GM21717 (cell line): ENCODE measurements around the gene NUCB1.
A peak's percentile ranks its signal among the peaks of the same experiment; 100 is the strongest.
"Not testable (repeated sequence)": the region's sequence is repeated elsewhere in the genome, so short reads cannot be mapped to it uniquely, and the experiment has no call there.

Source experiments
- ATAC-seq: cut with Tn5 transposase; IDR thresholded peaks from one replicate; pipeline ENCODE4 v1.9.1; 2021; ENCODE audit warnings: mild to moderate bottlenecking, moderate library complexity; ENCODE audit not compliant: unreplicated experiment

The NUCB1 gene

DNA sequence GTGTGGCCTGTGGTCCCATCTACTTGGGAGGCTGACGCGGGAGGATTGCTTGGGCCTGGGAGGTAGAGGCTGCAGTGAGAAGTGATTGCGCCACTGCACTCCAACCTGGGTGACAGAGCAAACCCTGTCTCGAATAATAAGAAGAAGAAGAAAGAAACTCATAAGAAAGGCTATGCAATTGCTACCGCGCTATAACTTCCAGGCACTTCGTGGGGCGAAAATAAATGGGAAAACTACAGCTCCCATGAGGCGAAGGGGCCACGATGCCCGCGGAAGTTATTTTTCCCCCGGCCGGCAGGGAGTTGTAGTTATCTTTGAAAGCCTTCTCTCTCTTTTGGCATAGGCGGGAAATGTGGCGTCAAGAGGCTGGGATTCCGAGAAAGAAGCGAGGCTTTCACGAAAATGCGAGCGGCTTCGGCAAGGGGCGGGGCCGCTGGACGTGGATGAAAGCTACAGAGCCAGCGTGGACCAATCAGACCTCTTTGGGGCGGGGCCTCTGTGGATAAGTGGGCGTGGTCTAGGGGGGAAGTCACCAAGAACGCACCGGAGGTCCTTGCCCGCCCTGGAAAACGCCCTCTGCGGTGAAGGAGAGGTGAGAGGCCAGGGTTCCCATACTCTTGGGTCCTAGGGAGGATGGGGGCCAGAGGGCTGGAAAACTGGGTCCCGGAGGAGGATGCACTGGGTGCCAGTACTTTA, at the start of gene NUCB1:
TSS of gene NUCB1 (plus strand) at position 532 of the 696 bp plus-strand sequence. CDS start 485 bp downstream, outside the sequence.
- peak; percentile 70 for ATAC-seq

- ATAC-seq, result no peak
Observed at GRCh38 chr19:48852292-48852691, 47.8 kb upstream of the NUCB1 start.

DNA sequence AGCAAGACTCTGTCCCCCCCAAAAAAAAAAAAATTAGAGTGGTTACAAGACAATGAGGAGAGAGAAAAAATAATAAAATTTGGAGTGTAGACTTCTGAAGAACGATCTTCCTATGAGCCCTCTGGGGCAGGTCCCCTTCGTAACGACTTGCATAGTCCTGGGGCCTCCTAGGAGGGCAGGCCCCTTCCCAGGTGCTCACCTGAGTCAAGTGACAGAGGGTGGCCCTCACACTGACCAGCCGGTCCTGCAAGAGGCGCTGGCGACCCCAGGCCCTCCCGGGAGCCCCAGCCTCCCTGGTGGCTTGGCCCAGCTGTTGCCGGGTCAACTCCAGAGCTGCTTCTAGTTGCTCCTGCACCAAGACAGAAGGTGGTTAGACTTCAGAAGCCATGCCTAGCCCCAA, 46.6 kb upstream of the NUCB1 start:
- ATAC-seq, result no peak

DNA sequence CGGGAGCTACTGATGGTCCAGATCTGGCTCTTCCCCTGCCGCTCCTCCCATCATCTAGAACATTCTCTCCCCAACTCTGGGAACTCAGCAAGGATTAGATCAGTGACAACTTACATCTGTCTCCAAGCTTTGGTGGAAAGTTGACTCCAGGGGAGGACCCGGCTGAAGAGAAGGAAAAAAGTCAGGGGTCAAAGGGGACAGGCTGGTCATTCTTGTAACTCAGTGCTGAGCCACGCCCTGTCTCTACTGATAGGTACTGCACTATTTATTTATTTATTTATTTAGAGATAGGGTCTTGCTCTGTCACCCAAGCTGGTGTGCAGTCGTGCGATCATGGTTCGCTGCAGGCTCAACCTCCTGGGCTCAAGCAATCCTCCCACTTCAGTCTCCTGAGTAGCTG, 46.0 kb upstream of the NUCB1 start:
- ATAC-seq, result no peak

- no peak for ATAC-seq
Observed at GRCh38 chr19:48856921-48857320, 43.2 kb upstream of the NUCB1 start.

DNA sequence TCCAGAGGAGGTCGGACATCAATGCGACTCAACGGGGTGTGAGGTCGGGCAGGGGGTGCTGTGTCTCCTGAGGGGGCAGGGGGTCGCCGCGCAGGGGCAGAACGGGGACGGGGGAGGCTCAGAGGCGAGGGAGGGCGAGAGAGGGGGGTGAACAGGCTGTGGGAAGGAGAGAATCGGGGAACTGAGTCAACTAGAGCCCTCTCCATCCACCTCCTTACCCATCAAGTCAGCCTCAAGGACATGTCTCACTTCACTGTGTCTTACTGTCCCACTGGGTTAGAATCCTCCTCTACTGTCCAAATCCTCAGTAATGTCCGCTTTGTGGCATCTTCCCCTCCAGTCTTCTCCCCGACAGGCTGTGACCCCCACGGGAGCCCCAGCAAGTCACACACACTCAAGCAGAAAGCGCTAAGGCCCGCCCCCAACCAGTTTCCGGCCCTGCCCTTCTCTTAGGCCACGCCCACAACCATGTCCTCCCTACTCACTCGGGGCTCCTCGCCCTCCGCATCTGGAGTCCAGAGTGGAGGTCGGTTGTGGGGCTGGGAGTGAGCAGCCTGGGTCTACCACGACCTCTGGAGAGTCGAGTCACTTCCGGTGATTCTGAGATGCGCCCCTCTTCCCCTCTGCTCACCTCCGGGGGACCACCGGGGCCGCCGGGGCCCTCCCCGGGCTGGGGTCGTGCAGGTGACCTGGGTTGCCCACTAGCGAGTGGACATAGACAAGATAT, 41.0 kb upstream of the NUCB1 start:
- no peak for ATAC-seq

GRCh38 chr19:48859711-48860572, 40.2 kb upstream of the NUCB1 start:
- no peak for ATAC-seq

GRCh38 chr19:48861313-48861712, 38.8 kb upstream of the NUCB1 start:
- no peak for ATAC-seq

DNA sequence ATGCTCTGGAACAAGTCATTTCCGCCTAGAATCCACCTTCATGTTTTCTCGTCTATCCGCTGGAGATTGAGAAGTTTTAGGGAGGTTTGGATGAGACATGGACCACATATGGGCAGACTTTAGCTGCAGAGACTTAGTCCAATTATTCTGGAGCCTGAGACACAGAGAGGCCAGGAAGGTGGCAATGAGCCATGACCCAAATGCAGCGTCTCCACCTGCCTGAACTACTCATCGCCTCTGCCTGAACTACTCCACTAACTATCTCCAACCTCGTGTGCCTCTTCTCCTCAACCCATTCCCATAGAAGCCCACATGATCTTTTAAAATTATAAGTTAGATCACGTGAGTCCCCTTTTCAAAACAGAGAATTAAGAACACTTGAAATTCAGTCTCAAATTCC, 37.3 kb upstream of the NUCB1 start:
- no peak for ATAC-seq

DNA sequence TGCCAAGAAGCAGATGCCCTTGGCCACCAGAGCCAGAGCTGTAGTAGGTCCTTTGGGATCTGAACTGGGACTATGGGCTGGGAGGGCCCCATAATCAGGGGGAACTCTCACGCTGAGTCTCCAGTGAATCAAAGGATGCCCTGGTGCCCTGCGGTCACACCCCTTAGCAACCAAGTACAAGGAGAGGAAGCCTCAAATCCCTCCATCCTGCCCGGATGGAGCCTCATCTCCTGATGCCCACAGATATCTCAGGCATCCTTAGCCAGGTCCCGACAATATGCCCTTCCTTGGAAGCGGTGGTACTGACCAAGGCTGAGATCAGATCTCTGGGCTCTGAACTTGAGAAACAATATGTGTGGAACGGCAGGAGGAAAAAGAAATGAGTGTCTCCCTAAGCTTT, 33.4 kb upstream of the NUCB1 start:
- no peak for ATAC-seq

DNA sequence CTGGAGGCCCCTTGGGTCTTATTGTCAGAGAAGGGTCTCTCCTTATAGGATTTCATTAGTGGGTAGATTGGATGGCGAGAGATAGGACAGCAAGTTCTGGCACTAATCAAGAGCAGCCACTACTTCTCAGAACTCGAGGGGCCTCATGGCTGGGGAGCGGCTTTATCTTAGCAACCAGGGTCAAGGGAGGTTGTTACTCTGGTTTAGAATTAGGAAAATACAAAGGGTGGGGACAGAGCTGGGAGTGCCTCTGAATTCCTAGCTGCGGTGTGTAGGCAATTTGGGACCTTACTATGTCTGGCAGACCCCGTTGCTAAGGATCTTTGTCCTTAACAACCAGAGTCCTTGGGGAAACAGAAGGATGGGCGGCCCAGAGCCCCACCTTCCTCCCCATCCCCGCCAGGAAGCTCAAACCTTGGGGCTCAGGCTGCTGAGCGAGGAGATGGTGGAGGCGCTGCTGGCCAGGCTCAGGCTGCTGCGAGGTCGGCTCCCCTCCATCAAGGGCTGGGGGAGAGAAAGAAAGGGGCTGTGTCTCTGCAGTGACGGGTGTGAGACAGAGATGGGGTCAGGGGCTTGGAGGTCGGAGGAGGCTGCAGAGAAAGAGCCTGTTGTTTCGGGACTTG, 32.9 kb upstream of the NUCB1 start:
- ATAC-seq, result no peak

DNA sequence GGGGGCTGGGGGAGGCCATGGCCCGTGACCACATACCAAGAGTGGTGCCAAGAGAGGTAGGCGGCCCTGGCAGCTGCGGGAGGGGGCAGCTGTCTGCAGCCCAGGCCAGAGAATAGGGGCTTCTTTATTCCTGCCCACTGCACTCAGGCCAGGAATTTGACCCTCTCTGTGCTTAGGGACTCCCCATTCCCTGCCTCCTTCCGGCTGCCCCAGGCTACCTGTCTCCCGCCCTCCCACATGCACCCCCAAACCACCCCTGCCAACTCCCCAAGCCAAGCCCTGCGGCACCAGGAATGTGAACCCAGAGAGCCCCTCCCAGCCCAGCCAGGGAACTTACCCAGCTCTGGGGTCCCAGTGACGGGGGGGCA, 32.4 kb upstream of the NUCB1 start:
- no peak for ATAC-seq

DNA sequence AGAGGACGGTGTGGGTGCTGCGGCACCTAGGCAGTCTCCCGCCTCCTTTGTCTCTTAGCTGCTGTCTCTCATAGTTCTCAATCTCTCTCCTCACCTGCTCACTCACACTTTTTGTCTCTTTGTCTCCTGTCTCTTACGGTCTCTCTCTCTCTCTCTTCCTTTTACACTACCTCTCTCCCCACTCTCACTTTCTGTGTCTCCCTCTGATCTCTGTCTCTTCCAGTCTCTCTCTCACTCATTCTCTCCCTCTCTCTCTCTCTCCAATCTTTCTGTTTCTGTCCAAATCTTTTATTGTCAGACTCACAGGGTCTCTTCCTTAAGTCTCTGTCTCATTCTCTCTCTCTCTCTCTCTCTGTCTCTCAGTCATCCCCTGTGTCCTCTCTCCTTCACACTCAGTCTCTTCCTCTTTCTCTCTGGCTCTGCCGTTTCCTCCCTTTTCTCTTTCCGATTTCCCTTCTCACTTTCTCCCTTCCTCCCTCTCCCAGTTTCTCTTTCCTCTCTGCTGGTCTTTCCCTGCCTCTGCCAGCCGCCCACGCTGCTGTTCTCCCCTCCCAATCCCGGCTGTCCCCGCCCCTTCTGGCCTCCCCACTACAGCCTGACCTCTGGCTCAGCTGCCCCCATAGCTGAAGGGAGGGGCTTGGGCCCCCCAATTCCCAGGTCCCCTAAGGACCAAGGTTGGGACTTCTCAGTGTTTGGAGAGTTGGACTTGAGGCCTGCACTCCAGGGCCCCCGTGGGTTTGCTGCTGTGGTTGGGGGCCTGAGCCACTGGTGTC, 31.8 kb upstream of the NUCB1 start, which contains the start of gene PLEKHA4:
TSS of gene PLEKHA4 (minus strand) at position 504 of the 773 bp plus-strand sequence. CDS start 997 bp downstream, outside the sequence.
- no peak for ATAC-seq

DNA sequence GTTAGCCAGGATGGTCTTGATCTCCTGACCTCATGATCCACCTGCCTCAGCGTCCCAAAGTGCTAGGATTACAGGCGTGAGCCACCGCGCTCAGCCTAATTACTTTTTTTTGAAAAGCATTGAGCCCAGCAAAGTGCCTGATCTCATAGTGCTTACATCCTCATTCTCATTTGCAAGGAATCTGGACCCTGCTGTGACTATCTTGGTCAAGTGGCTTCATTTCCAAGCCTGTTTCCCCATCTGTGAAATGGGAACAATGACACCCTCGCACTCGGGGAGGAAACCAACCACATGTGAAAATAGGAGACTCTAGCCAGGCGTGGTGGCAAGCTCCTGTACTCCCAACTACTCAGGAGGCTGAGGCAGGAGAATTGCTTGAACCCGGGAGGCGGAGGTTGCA, 30.1 kb upstream of the NUCB1 start:
- no peak for ATAC-seq

- not testable (repeated sequence) for ATAC-seq
Observed at GRCh38 chr19:48871471-48872181, 28.5 kb upstream of the NUCB1 start.

DNA sequence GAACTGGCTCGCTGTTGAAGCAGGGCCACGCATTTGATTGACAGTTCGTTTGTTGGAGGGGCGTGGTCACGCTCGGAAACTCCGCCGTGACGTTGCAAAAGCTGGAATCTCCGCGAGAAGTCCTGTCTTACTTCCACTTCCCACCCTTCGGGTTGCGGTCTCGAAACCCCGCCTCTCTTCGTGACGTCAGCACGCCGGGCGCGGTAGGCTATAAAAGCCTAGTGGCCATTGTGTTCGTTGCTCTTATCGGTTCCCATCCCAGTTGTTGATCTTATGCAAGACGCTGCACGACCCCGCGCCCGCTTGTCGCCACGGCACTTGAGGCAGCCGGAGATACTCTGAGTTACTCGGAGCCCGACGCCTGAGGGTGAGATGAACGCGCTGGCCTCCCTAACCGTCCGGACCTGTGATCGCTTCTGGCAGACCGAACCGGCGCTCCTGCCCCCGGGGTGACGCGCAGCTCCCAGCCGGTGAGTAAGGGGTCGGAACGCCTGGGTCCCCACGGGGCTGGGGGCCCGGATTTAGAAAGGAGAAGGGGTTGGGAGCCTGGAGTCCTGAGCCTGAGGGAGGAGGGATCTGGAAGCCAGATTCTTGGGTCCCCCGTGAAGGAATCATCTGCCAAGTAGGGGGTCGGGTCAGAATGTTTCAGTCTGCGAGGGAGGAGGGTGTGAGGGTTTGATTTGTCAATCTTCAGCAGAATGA, 27.8 kb upstream of the NUCB1 start, which contains the start of gene PPP1R15A:
TSS of gene PPP1R15A (plus strand) at position 240 of the 702 bp plus-strand sequence. CDS start 813 bp downstream, outside the sequence.
- ATAC-seq, result peak; percentile 42

DNA sequence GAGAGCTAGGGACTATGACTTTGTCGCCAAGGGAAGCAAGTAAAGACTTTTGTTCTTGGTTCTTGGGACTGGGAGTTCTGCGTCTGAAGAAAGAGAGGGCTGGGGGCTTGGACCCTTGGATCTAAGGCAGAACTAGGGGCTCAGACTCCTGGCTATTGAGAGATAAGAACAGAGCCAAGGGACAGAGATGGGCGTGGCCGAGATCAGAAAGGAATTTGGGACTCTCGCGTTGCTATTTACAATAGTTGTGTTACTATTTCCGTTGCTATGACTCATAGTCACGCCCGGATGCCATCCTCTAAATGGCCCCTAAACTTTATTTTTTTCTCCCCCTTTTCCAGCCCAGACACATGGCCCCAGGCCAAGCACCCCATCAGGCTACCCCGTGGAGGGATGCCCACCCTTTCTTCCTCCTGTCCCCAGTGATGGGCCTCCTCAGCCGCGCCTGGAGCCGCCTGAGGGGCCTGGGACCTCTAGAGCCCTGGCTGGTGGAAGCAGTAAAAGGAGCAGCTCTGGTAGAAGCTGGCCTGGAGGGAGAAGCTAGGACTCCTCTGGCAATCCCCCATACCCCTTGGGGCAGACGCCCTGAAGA, 27.1 kb upstream of the NUCB1 start:
- ATAC-seq, result no peak

- no peak for ATAC-seq
Observed at GRCh38 chr19:48873476-48874302, 26.4 kb upstream of the NUCB1 start.
